GM12878 (cell line): Measurements from ENCODE around the gene UFM1. TPM values are rescaled to one million over a fixed set of nuclear protein-coding genes. Genes with fewer than 3 reads are reported as not detected.

Experiments used
- ATAC-seq: fragments of 200-7000 bp; cut with Tn5 transposase; 3 replicates; pipeline ENCODE4 v1.9.1; 2020; ENCODE audit warnings: mild to moderate bottlenecking, moderate library complexity
- BruUV-seq: library from RNA; stranded (reverse); fragments of 400-500 nt; replicated peaks from 2 replicates; lab custom pipeline; 2021; lab: Mats Ljungman, UMichigan
- CTCF ChIA-PET: fragments of 300-600 bp; sonication (Branson Sonifier 250); formaldehyde crosslinking; extraction: SDS; loops from one replicate; lab custom pipeline; 2021; ENCODE audit warnings: inconsistent platforms; lab: Yijun Ruan, JAX
- POLR2A ChIA-PET: fragments of 350-600 bp; formaldehyde crosslinking; extraction: SDS; loops from one replicate; lab custom pipeline; 2021; ENCODE audit warnings: inconsistent platforms; lab: Charles Lee
- RAD21 ChIA-PET: fragments of 300-600 bp; sonication (Branson Sonifier 250); formaldehyde crosslinking; loops from one replicate; lab custom pipeline; 2023; ENCODE audit warnings: antibody characterized with exemption; ENCODE audit not compliant: unreplicated experiment; lab: Charles Lee
- SMC1A ChIA-PET: fragments of 300-600 bp; sonication (Branson Sonifier 250); formaldehyde crosslinking; loops from one replicate; lab custom pipeline; 2023; ENCODE audit not compliant: unreplicated experiment, uncharacterized antibody; lab: Charles Lee
- DNase-seq: peaks from one replicate; pipeline ENCODE4 v3.0.0-alpha.2; 2011; ENCODE audit warnings: low read depth, low spot score
- FAIRE-seq: peaks from 3 replicates; lab custom pipeline; 2011; peaks lifted over from hg19 to GRCh38; lab: Jason Lieb, UNC
- H2AFZ ChIP-seq: 2 replicates; pipeline ENCODE4 v1.6.0; 2011; ENCODE audit warnings: low read depth, low read length, control low read depth; ENCODE audit not compliant: control insufficient read depth
- H3K27ac ChIP-seq: 2 replicates; pipeline ENCODE4 v1.5.1; 2011; ENCODE audit warnings: control low read depth; ENCODE audit not compliant: control insufficient read depth, insufficient read depth
- H3K27me3 ChIP-seq, 2 experiments: replicated peaks in 1 of 2; 2 replicates each; pipeline versions ENCODE4 v1.6.0 to v1.6.1; 2011; ENCODE audit warnings: low read length in 1 of 2; ENCODE audit not compliant: control insufficient read depth in 2 of 2, insufficient read depth in 2 of 2
- H3K36me3 ChIP-seq, 2 experiments: 2 replicates each; pipeline ENCODE4 v1.5.1; 2011; ENCODE audit warnings: low read length in 1 of 2; ENCODE audit not compliant: control insufficient read depth in 2 of 2, insufficient read depth in 2 of 2
- H3K4me1 ChIP-seq: 2 replicates; pipeline ENCODE4 v1.6.1; 2011; ENCODE audit warnings: mild to moderate bottlenecking, low read length, moderate library complexity, mixed read lengths; ENCODE audit not compliant: control insufficient read depth, insufficient read depth
- H3K4me2 ChIP-seq: 2 replicates; pipeline ENCODE4 v1.6.0; 2011; ENCODE audit warnings: control low read depth; ENCODE audit not compliant: control insufficient read depth, insufficient read depth
- H3K4me3 ChIP-seq: fragments of 200-600 bp; sonication (generic); 2 replicates; pipeline ENCODE4 v1.5.1; 2016
- H3K79me2 ChIP-seq: 2 replicates; pipeline ENCODE4 v1.6.0; 2011; ENCODE audit warnings: low read length; ENCODE audit not compliant: control insufficient read depth, insufficient read depth
- H3K9ac ChIP-seq: 2 replicates; pipeline ENCODE4 v1.8.0; 2011; ENCODE audit warnings: low read length, control low read depth, mixed read lengths; ENCODE audit not compliant: control insufficient read depth, insufficient read depth
- H3K9me3 ChIP-seq: replicated peaks from 3 replicates; pipeline ENCODE4 v1.5.1; 2011; ENCODE audit warnings: mild to moderate bottlenecking, low read length; ENCODE audit not compliant: control insufficient read depth, insufficient read depth
- H4K20me1 ChIP-seq: 2 replicates; pipeline ENCODE4 v1.6.0; 2011; ENCODE audit not compliant: control insufficient read depth, insufficient read depth
- CEBPZ ChIP-seq: fragments of 150-350 bp; IDR thresholded peaks from 2 replicates; pipeline ENCODE4 v1.6.1; 2016; ENCODE audit warnings: low read depth, low read length
- ESRRA ChIP-seq: IDR thresholded peaks from 2 replicates; pipeline ENCODE4 v1.6.1; 2012; ENCODE audit warnings: mild to moderate bottlenecking, low read length, improper control_type of control experiment
- IRF4 ChIP-seq: IDR thresholded peaks from 2 replicates; pipeline ENCODE4 v1.6.1; 2011; ENCODE audit warnings: low read depth, low read length
- MAX ChIP-seq: IDR thresholded peaks from 2 replicates; pipeline ENCODE4 v1.6.1; 2012; ENCODE audit warnings: low read depth, low read length, improper control_type of control experiment
- NFIC ChIP-seq: IDR thresholded peaks from 2 replicates; pipeline ENCODE4 v1.6.1; 2012; ENCODE audit warnings: low read depth, mild to moderate bottlenecking, inconsistent platforms, low read length, moderate library complexity
- PAX5 ChIP-seq: IDR thresholded peaks from 2 replicates; pipeline ENCODE4 v1.6.1; 2011; ENCODE audit warnings: low read depth, low read length, borderline replicate concordance
- PBX3 ChIP-seq: IDR thresholded peaks from 2 replicates; pipeline ENCODE4 v1.6.1; 2011; ENCODE audit warnings: mild to moderate bottlenecking, low read depth, low read length, moderate library complexity; ENCODE audit not compliant: insufficient replicate concordance
- PKNOX1 ChIP-seq: fragments of 450-650 bp; IDR thresholded peaks from 2 replicates; pipeline ENCODE4 v1.6.1; 2016; ENCODE audit warnings: mild to moderate bottlenecking
- POLR2AphosphoS2 ChIP-seq: IDR thresholded peaks from 2 replicates; pipeline ENCODE4 v1.6.1; 2011; ENCODE audit warnings: low read depth, mild to moderate bottlenecking, low read length, improper control_type of control experiment, moderate library complexity
- RBBP5 ChIP-seq: fragments of 200-600 bp; sonication (generic); conservative IDR thresholded peaks from 2 replicates; pipeline ENCODE4 v1.6.1; 2016
- SP1 ChIP-seq: IDR thresholded peaks from one replicate; pipeline ENCODE4 v1.6.1; 2011; ENCODE audit warnings: low read depth, low read length
- SRF ChIP-seq, 2 experiments: IDR thresholded peaks; 2 replicates each; pipeline ENCODE4 v1.6.1; 2011; ENCODE audit warnings: low read depth in 2 of 2, low read length in 2 of 2, mild to moderate bottlenecking in 1 of 2, moderate library complexity in 1 of 2
- TCF3 ChIP-seq: IDR thresholded peaks from 2 replicates; pipeline ENCODE4 v1.6.1; 2012; ENCODE audit warnings: low read depth, mild to moderate bottlenecking, low read length, borderline replicate concordance; ENCODE audit not compliant: insufficient read depth
- ZNF274 ChIP-seq: IDR thresholded peaks from one replicate; pipeline ENCODE4 v1.8.0; 2011; ENCODE audit not compliant: insufficient read length, insufficient read depth
- ZSCAN29 ChIP-seq: fragments of 450-650 bp; IDR thresholded peaks from 2 replicates; pipeline ENCODE4 v1.6.1; 2017; ENCODE audit warnings: mild to moderate bottlenecking, moderate library complexity
- WGBS: methylation state at CpG from one replicate; pipeline ENCODE4 v1.1.6; 2016; ENCODE audit warnings: low lambda C conversion rate; ENCODE audit not compliant: insufficient replicate concordance, insufficient coverage; ENCODE audit errors: missing lambda C conversion rate; 5-methylcytosine and 5-hydroxymethylcytosine counted together
- in situ Hi-C: fragments of 300-500 bp; cut with MboI; formaldehyde crosslinking; loops from 9 replicates; pipeline ENCODE4 v1.14.3; 2018; ENCODE audit warnings: mixed read lengths
- intact Hi-C: fragments of 100-400 bp; cut with micrococcal nuclease; formaldehyde crosslinking; loops from one replicate; pipeline ENCODE4 v1.14.2; 2022; ENCODE audit not compliant: unreplicated experiment
- polyA plus RNA-seq, 11 experiments: library from polyadenylated mRNA; depleted of rRNA in 4 of 11; unstranded in 6 of 11; stranded (reverse) in 5 of 11; fragments of >200 nt; fragmentation: Nextera tagmentation in 4 of 11; fragmentation: Illumina TruSeq in 1 of 11; extraction: Ambion mirVana in 4 of 11; extraction: Trizol in 1 of 11; gene quantifications; 1 replicate in 1 of 11; 2 replicates in 10 of 11; pipeline versions ENCODE4 v1.2.1 to v1.2.3, GENCODE V29; 2011 to 2016; ENCODE audit warnings: inconsistent platforms in 2 of 11, missing spikeins in 2 of 11, low read depth in 1 of 11
- total RNA-seq, 4 experiments: library from RNA; depleted of rRNA in 3 of 4; stranded (reverse); fragments of >200 nt in 3 of 4; fragmentation: Illumina TruSeq in 1 of 4; extraction: Trizol in 1 of 4; gene quantifications; 2 replicates each; pipeline versions ENCODE4 v1.2.1 to v1.2.3, GENCODE V29; 2013 to 2021

UFM1 gene
- total and polyA plus RNA-seq, 10 of the 15 experiments (the other 5 are each of a cell fraction or from before 2014, with no cell fraction given), result 40.8 to 96.5 (median 73.8) TPM

- TF ChIP-seq PAX5, result no peak
- no peak for TF ChIP-seq SP1
- TF ChIP-seq IRF4, result no peak
- no peak for TF ChIP-seq CEBPZ
- TF ChIP-seq PBX3, result no peak
Observed at GRCh38 chr13:38350114-38350617, 515 bp downstream of the UFM1 start (continued).

GRCh38 chr13:38355595-38356119 is 6.0 kb downstream of the UFM1 start:
- Histone ChIP-seq H3K9ac (no peak overlapping the region), H3K4me2 (no peak overlapping the region), H3K9me3 (no peaks in the 10 kb centered on the region), H2AFZ (no peak overlapping the region), H3K4me1 (peaks cover 7% of the 10 kb centered on the region; the same call in 1 of the 2 replicates), H3K27ac (no peak overlapping the region), H3K36me3 (peaks cover 0 to 14% of the 10 kb centered on the region in 2 experiments; a peak in 2 of 4 replicates), H3K4me3 (no peak overlapping the region), H3K27me3 (no peaks in the 10 kb centered on the region), H4K20me1 (no peaks in the 10 kb centered on the region), H3K79me2 (peaks cover 17% of the 10 kb centered on the region)
- DNase-seq (no peak), FAIRE-seq (peak; percentile 52), ATAC-seq (peak; percentile 25)
- ChIA-PET SMC1A (no interaction called here), CTCF (no interaction called here), POLR2A (no interaction called here), RAD21 (no interaction called here)
- WGBS, result 30% methylated on average over 3 of the region's 3 CpGs
- in situ Hi-C loops (loop anchor here (25.0 kb wide), 1 partner anchor 1293 kb away; the partner anchor contains the start of gene SUPT20H), intact Hi-C loops (no loop called here)
- BruUV-seq, result no TSS peak
- no peak for TF ChIP-seq RBBP5
- no peak for TF ChIP-seq TCF3
- no peak for TF ChIP-seq POLR2AphosphoS2
- no peak for TF ChIP-seq ZSCAN29
- no peak for TF ChIP-seq ZNF274
- TF ChIP-seq PKNOX1, result no peak
- no peak for TF ChIP-seq NFIC
- no peak for TF ChIP-seq ESRRA
- no peak for TF ChIP-seq MAX
- TF ChIP-seq SRF (IDR thresholded peaks at IDR 0.05; ENCODE audit: low read depth in 2 of 2, low read length in 2 of 2), result no peak
